Stimulated activated CD8-positive, alpha-beta memory T cell treated with anti-CD3 and anti-CD28 coated beads, Interleukin-7, amount 100 ng/mL, for 48 hours (primary cell): Measurements from ENCODE around the gene LRRTM3.
A peak's percentile ranks its signal among the peaks of the same experiment; 100 is the strongest.

Experiments
- DNase-seq, 2 donors: peaks; one replicate each; pipeline ENCODE4 v3.0.0-alpha.2; 2020; ENCODE audit warnings: low read depth in 1 of 2; ENCODE audit errors: extremely low read depth in 1 of 2

Gene LRRTM3

GRCh38 chr10:66925896-66926715, at the start of gene LRRTM3:
LRRTM3 (plus strand) TSS chr10:66926036.
- DNase-seq, result peak in 1 of 2 donors; percentile 2

DNA sequence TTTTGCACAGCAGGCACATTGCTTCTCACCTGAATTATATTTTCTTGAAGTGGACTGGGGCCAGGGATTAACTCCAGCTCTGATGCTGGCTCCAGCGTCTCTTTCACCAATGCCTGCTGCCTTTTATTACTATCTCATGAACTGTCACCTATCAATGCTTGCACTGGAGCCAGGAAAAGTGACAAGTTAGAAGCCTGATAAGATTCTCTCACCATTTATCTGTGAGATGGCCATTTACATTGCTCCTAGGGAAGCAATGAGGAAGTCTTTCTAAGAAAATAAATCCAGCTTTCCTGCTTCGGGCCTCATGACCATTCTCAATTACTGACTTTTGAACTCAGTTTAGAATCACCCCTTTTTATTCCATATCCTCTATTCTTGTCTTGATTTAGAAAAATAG, 48.5 kb upstream of the LRRTM3 start:
- no peak for DNase-seq

- DNase-seq, result no peak
These were observed 45.5 kb upstream of the LRRTM3 start for GRCh38 chr10:66880292-66880691.

GRCh38 chr10:66880826-66881225, 45.0 kb upstream of the LRRTM3 start:
- DNase-seq, result no peak

DNA sequence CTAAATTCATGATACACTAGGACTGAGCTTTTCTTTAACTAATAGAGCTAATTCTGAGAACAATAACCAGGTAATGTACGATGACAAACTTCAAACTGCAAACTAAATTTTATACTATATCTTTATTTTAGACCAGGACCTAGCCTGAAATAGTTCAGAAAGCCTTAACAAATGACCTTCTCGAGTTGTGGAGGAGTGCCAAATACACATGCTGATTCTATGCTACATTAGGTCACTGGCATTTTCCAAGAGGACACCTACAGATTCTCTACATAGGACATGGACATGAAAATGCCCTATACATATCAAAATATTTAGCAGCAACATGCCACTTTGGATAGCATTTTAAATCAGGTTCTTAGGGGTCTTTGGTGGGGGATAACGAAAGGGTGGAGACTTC, 44.0 kb upstream of the LRRTM3 start:
- DNase-seq, result no peak

DNA sequence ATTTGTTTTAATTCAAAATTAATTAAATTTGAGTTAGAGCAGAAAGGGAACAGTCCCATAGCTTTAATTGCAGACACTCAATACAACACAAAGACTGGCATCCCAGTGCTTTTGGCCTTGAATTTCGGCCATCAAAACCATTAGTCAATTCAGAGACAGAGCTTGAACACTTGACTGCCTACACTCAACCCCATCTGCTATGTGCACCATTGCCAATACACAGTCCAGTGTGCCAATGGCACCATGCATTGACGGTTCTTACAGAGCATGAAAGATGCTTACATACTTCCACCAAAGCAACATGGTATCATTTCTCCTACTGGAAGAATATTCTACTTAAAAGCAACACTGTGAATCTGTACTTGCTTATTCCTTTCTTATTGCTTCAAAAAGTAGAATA, 43.6 kb upstream of the LRRTM3 start:
- DNase-seq, result no peak

GRCh38 chr10:66886848-66887247, 39.0 kb upstream of the LRRTM3 start:
- no peak for DNase-seq

- DNase-seq, result no peak
These were observed 37.6 kb upstream of the LRRTM3 start for GRCh38 chr10:66888237-66888636.

GRCh38 chr10:66892871-66893270, 33.0 kb upstream of the LRRTM3 start:
- no peak for DNase-seq

- DNase-seq, result no peak
These were observed 15.2 kb upstream of the LRRTM3 start for GRCh38 chr10:66910671-66911070.

GRCh38 chr10:66916030-66916429, 9.8 kb upstream of the LRRTM3 start:
- no peak for DNase-seq

DNA sequence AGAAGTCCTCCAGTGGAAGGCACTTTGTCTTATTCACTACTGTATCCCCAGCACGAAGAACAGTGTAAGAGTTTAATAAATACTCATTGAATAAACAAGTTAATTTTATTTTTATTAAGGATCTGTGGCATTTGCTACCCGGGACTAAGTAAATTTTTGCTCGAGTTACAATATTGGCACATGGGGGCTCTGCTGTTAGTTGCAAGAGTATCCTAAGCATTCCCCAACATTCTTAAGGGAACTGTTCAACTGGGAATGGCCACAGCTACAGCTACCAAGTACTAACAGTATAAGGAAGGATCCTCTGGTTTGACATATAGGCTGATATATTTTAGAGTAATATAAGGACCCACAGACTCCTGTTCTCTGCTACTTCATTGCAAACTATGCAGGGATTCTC, 8.7 kb upstream of the LRRTM3 start:
- no peak for DNase-seq

DNA sequence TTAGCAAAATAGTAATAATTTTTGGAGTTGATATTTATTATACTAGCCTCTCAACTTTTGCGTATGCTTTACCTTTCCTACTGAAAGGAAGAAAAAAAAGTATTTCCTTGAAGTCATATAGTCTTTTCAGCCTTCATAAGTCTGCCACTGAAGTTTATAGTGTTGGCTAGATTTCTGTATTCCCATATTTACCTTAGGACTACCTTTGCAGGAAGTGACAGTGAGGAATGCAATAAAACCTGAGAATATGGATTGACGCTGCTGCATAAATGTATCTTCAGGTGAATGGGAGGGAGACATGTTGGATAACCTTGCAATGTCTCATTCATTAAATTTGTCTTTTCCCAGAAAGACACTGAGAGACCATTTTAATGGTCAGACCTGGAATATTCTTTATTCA, 6.6 kb upstream of the LRRTM3 start:
- DNase-seq, result no peak

DNA sequence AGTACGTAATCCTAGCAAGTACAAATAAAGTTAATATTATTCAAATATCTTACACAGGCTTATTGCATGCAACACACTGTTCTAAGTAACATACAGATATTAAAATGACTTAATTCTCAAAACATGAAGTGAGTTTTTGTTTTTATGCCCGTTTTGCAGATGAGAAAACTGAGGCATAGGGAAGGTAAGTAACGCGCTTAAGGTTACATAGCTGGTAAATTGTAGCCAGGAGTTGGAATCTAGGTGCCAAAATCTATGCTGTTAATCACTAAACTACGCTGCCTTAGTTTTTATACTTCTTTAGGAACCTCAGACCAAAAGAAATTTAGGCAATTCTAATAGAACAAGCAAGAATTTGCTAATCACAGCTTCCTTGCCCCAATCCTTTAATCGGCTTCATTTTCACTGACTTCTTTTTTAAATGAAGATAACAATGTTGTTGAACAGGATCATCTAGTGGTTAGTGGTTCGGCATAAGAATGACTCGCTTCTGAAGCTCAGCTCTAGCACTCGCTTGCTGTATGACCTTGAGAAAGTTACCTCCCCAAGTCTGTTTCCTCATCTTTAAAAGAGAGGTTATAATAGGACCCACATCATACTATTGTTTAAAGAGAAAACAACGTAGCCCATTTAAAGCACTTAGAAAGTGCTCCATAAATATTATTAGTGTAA, 1.0 kb upstream of the LRRTM3 start:
- no peak for DNase-seq

DNA sequence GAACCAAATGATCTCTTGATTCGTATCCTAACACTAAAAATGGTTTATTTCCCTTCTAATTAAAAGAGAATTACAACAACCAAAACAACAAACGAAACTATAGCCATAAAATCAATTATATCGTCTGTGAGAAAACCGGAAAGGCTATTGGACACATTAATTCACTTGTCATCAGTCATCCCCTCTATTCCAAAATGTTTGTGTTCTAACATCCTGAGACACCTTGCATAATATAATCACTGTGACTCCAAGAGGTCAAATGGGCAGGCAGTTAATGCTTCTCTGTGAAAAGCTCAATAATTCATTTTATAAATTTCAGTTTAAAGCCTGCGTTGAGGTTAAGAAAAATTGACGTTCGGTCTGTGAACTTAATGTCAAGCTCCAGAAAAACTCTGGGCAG, 463 bp upstream of the LRRTM3 start:
- DNase-seq, result no peak

DNA sequence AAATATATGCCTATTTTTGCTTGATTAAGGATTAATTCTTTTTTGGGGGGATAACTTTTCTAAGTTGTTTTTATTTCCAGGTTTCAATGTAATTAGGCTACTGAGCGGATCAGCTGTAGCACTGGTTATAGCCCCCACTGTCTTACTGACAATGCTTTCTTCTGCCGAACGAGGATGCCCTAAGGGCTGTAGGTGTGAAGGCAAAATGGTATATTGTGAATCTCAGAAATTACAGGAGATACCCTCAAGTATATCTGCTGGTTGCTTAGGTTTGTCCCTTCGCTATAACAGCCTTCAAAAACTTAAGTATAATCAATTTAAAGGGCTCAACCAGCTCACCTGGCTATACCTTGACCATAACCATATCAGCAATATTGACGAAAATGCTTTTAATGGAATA, 1.0 kb downstream of the LRRTM3 start:
- DNase-seq, result no peak

DNA sequence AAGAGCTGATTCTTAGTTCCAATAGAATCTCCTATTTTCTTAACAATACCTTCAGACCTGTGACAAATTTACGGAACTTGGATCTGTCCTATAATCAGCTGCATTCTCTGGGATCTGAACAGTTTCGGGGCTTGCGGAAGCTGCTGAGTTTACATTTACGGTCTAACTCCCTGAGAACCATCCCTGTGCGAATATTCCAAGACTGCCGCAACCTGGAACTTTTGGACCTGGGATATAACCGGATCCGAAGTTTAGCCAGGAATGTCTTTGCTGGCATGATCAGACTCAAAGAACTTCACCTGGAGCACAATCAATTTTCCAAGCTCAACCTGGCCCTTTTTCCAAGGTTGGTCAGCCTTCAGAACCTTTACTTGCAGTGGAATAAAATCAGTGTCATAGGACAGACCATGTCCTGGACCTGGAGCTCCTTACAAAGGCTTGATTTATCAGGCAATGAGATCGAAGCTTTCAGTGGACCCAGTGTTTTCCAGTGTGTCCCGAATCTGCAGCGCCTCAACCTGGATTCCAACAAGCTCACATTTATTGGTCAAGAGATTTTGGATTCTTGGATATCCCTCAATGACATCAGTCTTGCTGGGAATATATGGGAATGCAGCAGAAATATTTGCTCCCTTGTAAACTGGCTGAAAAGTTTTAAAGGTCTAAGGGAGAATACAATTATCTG, 1.6 kb downstream of the LRRTM3 start:
- DNase-seq, result no peak

- no peak for DNase-seq
These were observed 2.3 kb downstream of the LRRTM3 start for GRCh38 chr10:66927971-66928770.

DNA sequence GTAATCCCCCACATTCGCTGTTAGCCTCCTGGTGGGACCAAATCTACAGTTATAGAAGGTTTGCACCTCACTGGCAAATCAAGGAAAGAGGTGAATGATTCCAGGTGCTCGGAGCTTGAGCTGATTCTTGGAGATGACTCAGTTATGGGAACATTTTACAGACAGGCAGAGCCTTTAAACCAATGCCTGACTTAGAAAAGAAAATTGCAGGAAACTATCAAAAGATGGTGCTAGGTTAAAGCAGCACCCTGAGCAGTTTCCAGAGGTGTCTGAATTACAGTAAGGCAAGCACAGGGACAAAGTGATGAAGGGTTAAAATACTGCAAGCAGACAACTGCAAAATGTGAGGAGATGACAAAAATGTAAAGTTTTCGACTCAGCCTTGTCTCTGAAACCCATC, 2.9 kb downstream of the LRRTM3 start:
- no peak for DNase-seq

GRCh38 chr10:66929375-66929774, 3.5 kb downstream of the LRRTM3 start:
- DNase-seq, result no peak

DNA sequence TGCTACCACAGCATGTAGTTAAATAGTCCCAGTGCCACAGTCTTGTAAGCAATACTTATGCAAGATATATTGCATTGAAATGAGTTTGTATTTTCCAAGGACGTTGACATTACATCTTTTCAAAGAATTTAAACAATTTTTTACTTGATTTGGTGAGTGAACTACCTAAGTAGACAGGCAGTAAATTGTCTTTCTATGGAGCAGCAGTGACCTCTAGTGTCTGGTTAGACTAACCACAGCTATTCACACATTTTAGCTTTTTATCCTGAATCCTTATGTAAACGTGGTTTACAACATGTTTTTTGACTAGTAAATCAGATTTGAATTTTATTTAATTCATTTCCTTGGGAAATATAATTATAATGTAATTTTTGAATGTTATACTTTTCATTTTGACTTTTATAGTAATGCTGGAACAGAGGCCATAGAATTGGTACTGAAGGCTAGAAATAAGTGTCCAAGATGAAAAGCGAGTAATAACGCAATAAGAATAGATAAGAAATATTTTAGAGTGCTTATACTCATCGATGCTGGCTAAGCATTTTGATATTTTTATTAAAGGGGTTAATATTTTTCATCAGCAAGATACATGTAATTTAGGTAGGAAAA, 5.6 kb downstream of the LRRTM3 start:
- DNase-seq, result no peak
